ENCODE data around the gene NFIA. TPM values are rescaled to one million over a fixed set of nuclear protein-coding genes. Genes with fewer than 3 reads are reported as not detected.
A peak's percentile ranks its signal among the peaks of the same experiment; 100 is the strongest.

NFIA gene
- total RNA-seq, 1 experiment from 2014 or later: not detected

GRCh38 chr1:61436491-61437120 lies 354.2 kb downstream of the NFIA start:
- H3K27me3 ChIP-seq: no peaks in the 10 kb centered on the region
- no peak for DNase-seq
- no peaks in the 10 kb centered on the region for H3K36me3 ChIP-seq
- no peaks in the 10 kb centered on the region for H3K9me3 ChIP-seq
- H3K4me3 ChIP-seq: no peak overlapping the region

GRCh38 chr1:61439234-61439633 lies 356.9 kb downstream of the NFIA start:
- no peak for DNase-seq
- H3K9me3 ChIP-seq: no peaks in the 10 kb centered on the region
- H3K27me3 ChIP-seq: no peaks in the 10 kb centered on the region
- no peaks in the 10 kb centered on the region for H3K36me3 ChIP-seq
- no peak overlapping the region for H3K4me3 ChIP-seq

GRCh38 chr1:61441723-61442262 lies 359.4 kb downstream of the NFIA start:
- no peak for DNase-seq

GRCh38 chr1:61442544-61442943 lies 360.2 kb downstream of the NFIA start:
- H3K27me3 ChIP-seq: no peaks in the 10 kb centered on the region
- no peak for DNase-seq
- no peaks in the 10 kb centered on the region for H3K9me3 ChIP-seq
- H3K36me3 ChIP-seq: no peaks in the 10 kb centered on the region
- H3K4me3 ChIP-seq: no peak overlapping the region

More at GRCh38 chr1:61441723-61442262, 359.4 kb downstream of the NFIA start:
- Histone ChIP-seq H3K36me3 (no peaks in the 10 kb centered on the region), H3K9me3 (no peaks in the 10 kb centered on the region), H3K4me3 (no peak overlapping the region), H3K27me3 (no peaks in the 10 kb centered on the region)

- DNase-seq: no peak
- Histone ChIP-seq H3K4me3 (no peak overlapping the region), H3K36me3 (no peaks in the 10 kb centered on the region), H3K9me3 (no peaks in the 10 kb centered on the region), H3K27me3 (no peaks in the 10 kb centered on the region)
Measured at GRCh38 chr1:61444288-61444687, 361.9 kb downstream of the NFIA start.

GRCh38 chr1:61445269-61445825 lies 363.0 kb downstream of the NFIA start:
- H3K4me3 ChIP-seq: no peak overlapping the region
- no peaks in the 10 kb centered on the region for H3K9me3 ChIP-seq
- no peaks in the 10 kb centered on the region for H3K27me3 ChIP-seq
- DNase-seq: no peak
- H3K36me3 ChIP-seq: no peaks in the 10 kb centered on the region

- Histone ChIP-seq H3K27me3 (no peaks in the 10 kb centered on the region), H3K9me3 (no peaks in the 10 kb centered on the region), H3K4me3 (no peak overlapping the region), H3K36me3 (no peaks in the 10 kb centered on the region)
- DNase-seq: no peak
Measured at GRCh38 chr1:61446531-61446991, 364.2 kb downstream of the NFIA start.

GRCh38 chr1:61447106-61447967 lies 365.0 kb downstream of the NFIA start:
- no peaks in the 10 kb centered on the region for H3K27me3 ChIP-seq
- no peak for DNase-seq
- H3K36me3 ChIP-seq: no peaks in the 10 kb centered on the region
- H3K4me3 ChIP-seq: no peak overlapping the region
- H3K9me3 ChIP-seq: no peaks in the 10 kb centered on the region

GRCh38 chr1:61447968-61448430 lies 365.6 kb downstream of the NFIA start:
- H3K27me3 ChIP-seq: no peaks in the 10 kb centered on the region
- H3K36me3 ChIP-seq: no peaks in the 10 kb centered on the region
- no peaks in the 10 kb centered on the region for H3K9me3 ChIP-seq
- H3K4me3 ChIP-seq: no peak overlapping the region
- DNase-seq: no peak

- Histone ChIP-seq H3K27me3 (no peaks in the 10 kb centered on the region), H3K36me3 (no peaks in the 10 kb centered on the region), H3K9me3 (no peaks in the 10 kb centered on the region), H3K4me3 (no peak overlapping the region)
- DNase-seq: peak; percentile 57
Measured at GRCh38 chr1:61448914-61449313, 366.6 kb downstream of the NFIA start.

GRCh38 chr1:61449410-61449809 lies 367.0 kb downstream of the NFIA start:
- H3K9me3 ChIP-seq: no peaks in the 10 kb centered on the region
- no peaks in the 10 kb centered on the region for H3K27me3 ChIP-seq
- H3K4me3 ChIP-seq: no peak overlapping the region
- H3K36me3 ChIP-seq: no peaks in the 10 kb centered on the region
- DNase-seq: no peak

GRCh38 chr1:61450454-61450853 lies 368.1 kb downstream of the NFIA start:
- no peaks in the 10 kb centered on the region for H3K9me3 ChIP-seq
- no peak for DNase-seq
- H3K27me3 ChIP-seq: no peaks in the 10 kb centered on the region
- no peaks in the 10 kb centered on the region for H3K36me3 ChIP-seq
- H3K4me3 ChIP-seq: no peak overlapping the region

GRCh38 chr1:61450872-61451571 lies 368.7 kb downstream of the NFIA start:
- H3K36me3 ChIP-seq: no peaks in the 10 kb centered on the region
- H3K9me3 ChIP-seq: no peaks in the 10 kb centered on the region
- no peaks in the 10 kb centered on the region for H3K27me3 ChIP-seq
- H3K4me3 ChIP-seq: no peak overlapping the region
- DNase-seq: no peak

GRCh38 chr1:61451572-61451968 lies 369.2 kb downstream of the NFIA start:
- Histone ChIP-seq H3K9me3 (no peaks in the 10 kb centered on the region), H3K36me3 (no peaks in the 10 kb centered on the region), H3K4me3 (no peak overlapping the region), H3K27me3 (no peaks in the 10 kb centered on the region)
- DNase-seq: no peak

GRCh38 chr1:61452176-61453035 lies 370.0 kb downstream of the NFIA start:
- H3K4me3 ChIP-seq: no peak overlapping the region
- no peaks in the 10 kb centered on the region for H3K36me3 ChIP-seq
- H3K9me3 ChIP-seq: no peaks in the 10 kb centered on the region
- no peaks in the 10 kb centered on the region for H3K27me3 ChIP-seq
- DNase-seq: no peak
